RWPE1 (cell line): Measurements from ENCODE around the gene FAM229A.

Source experiments
- CTCF ChIA-PET: fragments of 350-600 bp; sonication (Branson Sonifier 250); formaldehyde crosslinking; extraction: SDS; loops from one replicate; lab custom pipeline; 2021; lab: Yijun Ruan, JAX
- POLR2A ChIA-PET: fragments of 400-600 bp; formaldehyde crosslinking; extraction: SDS; loops from one replicate; lab custom pipeline; 2020; ENCODE audit warnings: antibody characterized with exemption; ENCODE audit not compliant: low non-redundant PET; lab: Yijun Ruan, JAX
- DNase-seq: peaks from one replicate; pipeline ENCODE4 v3.0.0; 2012; ENCODE audit warnings: low spot score
- H3K27ac ChIP-seq: fragments of 450-650 bp; 2 replicates; pipeline ENCODE4 v1.5.1; 2017
- CTCF ChIP-seq: fragments of 450-650 bp; conservative IDR thresholded peaks from 2 replicates; pipeline ENCODE4 v1.5.1; 2017; ENCODE audit warnings: low read depth, mild to moderate bottlenecking

Gene FAM229A

GRCh38 chr1:32380057-32380456 lies 17.8 kb upstream of the FAM229A start:
- CTCF ChIA-PET: no interaction called here
- no peak for TF ChIP-seq CTCF

GRCh38 chr1:32377541-32378220 lies 15.4 kb upstream of the FAM229A start:
- TF ChIP-seq CTCF: no peak
- ChIA-PET CTCF (interaction anchor here (1.0 kb wide), 1 partner anchor 9 kb away, joined by 3 read pairs; no protein-coding TSS in a partner anchor), POLR2A (interaction anchor here (0.6 kb wide), 1 partner anchor 23 kb away, joined by 3 read pairs; no protein-coding TSS in a partner anchor)
- DNase-seq: no peak
- H3K27ac ChIP-seq: no peak overlapping the region

More at GRCh38 chr1:32380057-32380456, 17.8 kb upstream of the FAM229A start:
- no peak for DNase-seq
- POLR2A ChIA-PET: no interaction called here
- H3K27ac ChIP-seq: no peak overlapping the region

GRCh38 chr1:32376199-32376598 lies 13.9 kb upstream of the FAM229A start:
- no peak for DNase-seq
- ChIA-PET POLR2A (no interaction called here), CTCF (interaction anchor here (0.7 to 0.9 kb wide), 2 partner anchors 10 to 65 kb away, joined by 3 read pairs; no protein-coding TSS in a partner anchor)
- H3K27ac ChIP-seq: no peak overlapping the region
- no peak for TF ChIP-seq CTCF

GRCh38 chr1:32373996-32374592 lies 11.8 kb upstream of the FAM229A start:
- TF ChIP-seq CTCF: no peak
- no peak for DNase-seq
- no peak overlapping the region for H3K27ac ChIP-seq
- POLR2A ChIA-PET: no interaction called here
- CTCF ChIA-PET: interaction anchor here (0.6 kb wide), 1 partner anchor 1259 kb away, joined by 3 read pairs; no protein-coding TSS in a partner anchor

- CTCF ChIA-PET: interaction anchor here (0.6 to 0.9 kb wide), 2 partner anchors 9 to 13 kb away, joined by 3 read pairs; no protein-coding TSS in a partner anchor
- POLR2A ChIA-PET: no interaction called here
- DNase-seq: no peak
- TF ChIP-seq CTCF: no peak
- no peak overlapping the region for H3K27ac ChIP-seq
These were observed 10.0 kb upstream of the FAM229A start for GRCh38 chr1:32372149-32372756.

- no peak overlapping the region for H3K27ac ChIP-seq
- ChIA-PET POLR2A (no interaction called here), CTCF (no interaction called here)
- TF ChIP-seq CTCF: no peak
- no peak for DNase-seq
These were observed 5.8 kb upstream of the FAM229A start for GRCh38 chr1:32367912-32368635.
